Activated CD8-positive, alpha-beta T cell treated with anti-CD3 and anti-CD28 coated beads for 36 hours (primary cell): ENCODE measurements around the gene TET2. TPM values are rescaled to one million over a fixed set of nuclear protein-coding genes. Genes with fewer than 3 reads are reported as not detected.

ENCODE experiments used
- ATAC-seq: fragments of 200-7000 bp; cut with Tn5 transposase; one replicate; pipeline ENCODE4 v1.10.0; 2021; ENCODE audit warnings: mild to moderate bottlenecking, moderate library complexity
- CTCF ChIA-PET: fragments of 350-600 bp; sonication (Branson Sonifier 250); formaldehyde crosslinking; loops from one replicate; lab custom pipeline; 2021; ENCODE audit warnings: antibody characterized with exemption; lab: Charles Lee
- POLR2A ChIA-PET: fragments of 350-600 bp; sonication (Branson Sonifier 250); formaldehyde crosslinking; loops from one replicate; lab custom pipeline; 2021; ENCODE audit warnings: antibody characterized with exemption; lab: Charles Lee
- DNase-seq: peaks from one replicate; pipeline ENCODE4 v3.0.0-alpha.2; 2020
- H3K27ac Mint-ChIP-seq: one replicate; pipeline ENCODE4 v1.8.0; 2021; ENCODE audit warnings: mild to moderate bottlenecking, mixed read lengths
- H3K27me3 Mint-ChIP-seq: one replicate; pipeline ENCODE4 v1.8.0; 2021; ENCODE audit warnings: mixed read lengths
- H3K36me3 Mint-ChIP-seq: one replicate; pipeline ENCODE4 v1.8.0; 2021; ENCODE audit warnings: low read depth, mixed read lengths
- H3K4me1 Mint-ChIP-seq: one replicate; pipeline ENCODE4 v1.8.0; 2021; ENCODE audit warnings: low read depth, mixed read lengths
- H3K4me3 Mint-ChIP-seq: one replicate; pipeline ENCODE4 v1.8.0; 2021; ENCODE audit warnings: mild to moderate bottlenecking, moderate library complexity, mixed read lengths
- H3K9me3 Mint-ChIP-seq: one replicate; pipeline ENCODE4 v1.8.0; 2021; ENCODE audit warnings: mixed read lengths
- intact Hi-C: fragments of 100-400 bp; cut with micrococcal nuclease; formaldehyde crosslinking; loops from one replicate; pipeline ENCODE4 v1.10.0; 2022
- total RNA-seq, 2 experiments: library from RNA; stranded (reverse); gene quantifications; one replicate each; pipeline ENCODE4 v1.2.3, GENCODE V29; 2021
- TF ChIP-seq, protein P1 (sequence below): fragments of 200-600 bp; IDR thresholded peaks from one replicate; pipeline ENCODE4 v1.8.0; 2022; ENCODE audit warnings: antibody characterized with exemption, mild to moderate bottlenecking

TET2 gene
- total RNA-seq, 2 experiments from 2014 or later, result 31.3 to 36.0 TPM

- TF ChIP-seq, protein P1, sequence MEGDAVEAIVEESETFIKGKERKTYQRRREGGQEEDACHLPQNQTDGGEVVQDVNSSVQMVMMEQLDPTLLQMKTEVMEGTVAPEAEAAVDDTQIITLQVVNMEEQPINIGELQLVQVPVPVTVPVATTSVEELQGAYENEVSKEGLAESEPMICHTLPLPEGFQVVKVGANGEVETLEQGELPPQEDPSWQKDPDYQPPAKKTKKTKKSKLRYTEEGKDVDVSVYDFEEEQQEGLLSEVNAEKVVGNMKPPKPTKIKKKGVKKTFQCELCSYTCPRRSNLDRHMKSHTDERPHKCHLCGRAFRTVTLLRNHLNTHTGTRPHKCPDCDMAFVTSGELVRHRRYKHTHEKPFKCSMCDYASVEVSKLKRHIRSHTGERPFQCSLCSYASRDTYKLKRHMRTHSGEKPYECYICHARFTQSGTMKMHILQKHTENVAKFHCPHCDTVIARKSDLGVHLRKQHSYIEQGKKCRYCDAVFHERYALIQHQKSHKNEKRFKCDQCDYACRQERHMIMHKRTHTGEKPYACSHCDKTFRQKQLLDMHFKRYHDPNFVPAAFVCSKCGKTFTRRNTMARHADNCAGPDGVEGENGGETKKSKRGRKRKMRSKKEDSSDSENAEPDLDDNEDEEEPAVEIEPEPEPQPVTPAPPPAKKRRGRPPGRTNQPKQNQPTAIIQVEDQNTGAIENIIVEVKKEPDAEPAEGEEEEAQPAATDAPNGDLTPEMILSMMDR, result no peak
- peaks cover 32% of the 10 kb centered on the region for H3K36me3 Mint-ChIP-seq
- POLR2A ChIA-PET, result interaction anchor here (0.9 kb wide), 1 partner anchor 169 kb away, joined by 3 read pairs; no protein-coding TSS in a partner anchor
- H3K27ac Mint-ChIP-seq, result peak overlapping the region; percentile 92
- no peak for DNase-seq
- H3K9me3 Mint-ChIP-seq, result peaks cover 51% of the 10 kb centered on the region
- no peak for ATAC-seq
- CTCF ChIA-PET, result interaction anchor here (2.3 kb wide), 1 partner anchor 169 kb away, joined by 9 read pairs; the partner anchor contains the start of gene PPA2
- intact Hi-C loops, result no loop called here
- no peak overlapping the region for H3K4me3 Mint-ChIP-seq
- H3K4me1 Mint-ChIP-seq, result peaks cover 25% of the 10 kb centered on the region
- no peaks in the 10 kb centered on the region for H3K27me3 Mint-ChIP-seq
These were observed 157.4 kb downstream of the TET2 start for GRCh38 chr4:105304085-105304484.

GRCh38 chr4:105305019-105305836, 158.6 kb downstream of the TET2 start:
- no peak overlapping the region for H3K4me3 Mint-ChIP-seq
- TF ChIP-seq, protein P1, result no peak
- peaks cover 34% of the 10 kb centered on the region for H3K36me3 Mint-ChIP-seq
- POLR2A ChIA-PET, result interaction anchor here (0.9 to 2.1 kb wide), 6 partner anchors 10 to 168 kb away, joined by 3 to 7 read pairs (median 3); partner anchors contain the start of gene TET2
- intact Hi-C loops, result no loop called here
- H3K9me3 Mint-ChIP-seq, result peaks cover 48% of the 10 kb centered on the region
- DNase-seq, result no peak
- ATAC-seq, result no peak
- H3K4me1 Mint-ChIP-seq, result peaks cover 25% of the 10 kb centered on the region
- CTCF ChIA-PET, result interaction anchor here (1.0 to 2.3 kb wide), 4 partner anchors 11 to 168 kb away, joined by 3 to 9 read pairs (median 4); partner anchors contain the start of gene PPA2
- peak overlapping the region; percentile 92 for H3K27ac Mint-ChIP-seq
- no peaks in the 10 kb centered on the region for H3K27me3 Mint-ChIP-seq

DNA sequence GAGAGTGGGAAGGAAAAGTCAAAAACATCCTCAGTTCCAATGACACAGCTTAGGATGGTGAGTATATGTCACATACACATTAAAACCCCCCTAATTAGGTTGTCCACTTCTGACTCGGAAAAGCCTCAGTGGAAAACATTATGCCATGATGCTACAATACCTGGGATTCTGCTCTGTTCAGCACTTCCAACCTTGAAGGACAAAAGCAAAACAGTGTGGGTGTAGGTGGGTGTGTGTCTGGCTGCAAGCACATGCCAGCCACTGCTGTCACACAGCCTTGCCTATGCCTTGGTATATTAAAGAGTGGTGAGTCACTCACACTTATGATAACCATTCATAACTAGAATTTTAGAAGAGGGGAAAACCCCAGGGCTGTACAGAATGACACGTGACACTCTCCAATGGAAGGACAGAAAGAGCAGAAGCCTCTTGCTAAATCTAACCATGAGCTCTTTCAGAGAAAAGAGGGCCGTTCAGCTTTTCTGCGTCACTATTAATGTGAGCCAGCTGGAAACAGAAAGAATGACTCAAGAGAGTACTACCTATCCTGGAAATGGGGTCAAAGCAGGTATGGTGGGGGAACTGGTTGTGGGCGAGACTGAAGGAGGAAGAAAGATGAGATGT, 159.6 kb downstream of the TET2 start:
- DNase-seq, result peak; percentile 86
- no peaks in the 10 kb centered on the region for H3K27me3 Mint-ChIP-seq
- CTCF ChIA-PET, result interaction anchor here (1.0 to 2.3 kb wide), 4 partner anchors 12 to 167 kb away, joined by 3 to 9 read pairs (median 4); partner anchors contain the start of gene PPA2
- H3K4me3 Mint-ChIP-seq, result no peak overlapping the region
- intact Hi-C loops, result loop anchor here (1.0 to 2.0 kb wide), 4 partner anchors 115 to 245 kb away; no protein-coding TSS in a partner anchor
- H3K36me3 Mint-ChIP-seq, result peaks cover 30% of the 10 kb centered on the region
- ATAC-seq, result peak; percentile 83
- TF ChIP-seq, protein P1, result no peak
- peaks cover 47% of the 10 kb centered on the region for H3K9me3 Mint-ChIP-seq
- POLR2A ChIA-PET, result interaction anchor here (1.0 to 2.1 kb wide), 4 partner anchors 9 to 160 kb away, joined by 3 to 7 read pairs (median 4); partner anchors contain the start of gene TET2
- H3K4me1 Mint-ChIP-seq, result peaks cover 25% of the 10 kb centered on the region
- H3K27ac Mint-ChIP-seq, result peak overlapping the region; percentile 92

GRCh38 chr4:105306820-105307219, 160.1 kb downstream of the TET2 start:
- Mint-ChIP-seq H3K4me1 (peaks cover 25% of the 10 kb centered on the region), H3K4me3 (no peak overlapping the region), H3K9me3 (peaks cover 47% of the 10 kb centered on the region), H3K36me3 (peaks cover 29% of the 10 kb centered on the region), H3K27me3 (no peaks in the 10 kb centered on the region), H3K27ac (peak overlapping the region; percentile 92)
- ChIA-PET POLR2A (interaction anchor here (1.7 to 2.1 kb wide), 2 partner anchors 17 to 160 kb away, joined by 5 to 7 read pairs; partner anchors contain the start of gene TET2), CTCF (no interaction called here)
- intact Hi-C loops, result loop anchor here (1.0 to 2.0 kb wide), 4 partner anchors 116 to 246 kb away; no protein-coding TSS in a partner anchor
- TF ChIP-seq, protein P1, result no peak
- ATAC-seq (no peak), DNase-seq (peak; percentile 16)
